ENCODE measurements around the gene FMNL1.

Gene FMNL1

GRCh38 chr17:45177563-45177962 is 44.1 kb upstream of the FMNL1 start:
- Histone ChIP-seq H3K79me2 (ENCODE audit: insufficient read depth, low read depth) (no peaks in the 10 kb centered on the region), H3K27ac (no peak overlapping the region), H3K4me2 (no peak overlapping the region), H3K36me3 (ENCODE audit: insufficient read depth) (no peaks in the 10 kb centered on the region), H4K20me1 (ENCODE audit: insufficient read depth) (no peaks in the 10 kb centered on the region), H3K4me3 (IDR thresholded peaks at IDR 0.05; ENCODE audit: insufficient read depth, low read depth, low read length) (no peak overlapping the region), H2AFZ (ENCODE audit: low read depth) (no peak overlapping the region), H3K27me3 (ENCODE audit: insufficient read depth, low read depth) (no peaks in the 10 kb centered on the region), H3K4me1 (ENCODE audit: low read depth, poor library complexity, severe bottlenecking) (peaks cover 12% of the 10 kb centered on the region), H3K9ac (no peak overlapping the region)
- TF ChIP-seq CTCF (conservative IDR thresholded peaks at IDR 0.05; ENCODE audit: low read depth, low read length): no peak

GRCh38 chr17:45184144-45184543 is 37.5 kb upstream of the FMNL1 start:
- H3K36me3 ChIP-seq (ENCODE audit: insufficient read depth): no peaks in the 10 kb centered on the region
- no peak overlapping the region for H3K4me3 ChIP-seq (IDR thresholded peaks at IDR 0.05; ENCODE audit: insufficient read depth, low read depth, low read length)
- no peak overlapping the region for H3K4me2 ChIP-seq
- no peak overlapping the region for H3K27ac ChIP-seq
- no peaks in the 10 kb centered on the region for H3K79me2 ChIP-seq (ENCODE audit: insufficient read depth, low read depth)
- no peak for TF ChIP-seq CTCF (conservative IDR thresholded peaks at IDR 0.05; ENCODE audit: low read depth, low read length)
- H3K27me3 ChIP-seq (ENCODE audit: insufficient read depth, low read depth): no peaks in the 10 kb centered on the region
- no peak overlapping the region for H2AFZ ChIP-seq (ENCODE audit: low read depth)
- H3K9ac ChIP-seq: no peak overlapping the region
- H4K20me1 ChIP-seq (ENCODE audit: insufficient read depth): no peaks in the 10 kb centered on the region
- H3K4me1 ChIP-seq (ENCODE audit: low read depth, poor library complexity, severe bottlenecking): no peaks in the 10 kb centered on the region

- Histone ChIP-seq H3K4me3 (IDR thresholded peaks at IDR 0.05; ENCODE audit: insufficient read depth, low read depth, low read length) (no peak overlapping the region), H3K79me2 (ENCODE audit: insufficient read depth, low read depth) (no peaks in the 10 kb centered on the region), H3K27me3 (ENCODE audit: insufficient read depth, low read depth) (no peaks in the 10 kb centered on the region), H3K27ac (no peak overlapping the region), H2AFZ (ENCODE audit: low read depth) (no peak overlapping the region), H3K36me3 (ENCODE audit: insufficient read depth) (no peaks in the 10 kb centered on the region), H3K4me1 (ENCODE audit: low read depth, poor library complexity, severe bottlenecking) (no peaks in the 10 kb centered on the region), H3K9ac (no peak overlapping the region), H3K4me2 (no peak overlapping the region), H4K20me1 (ENCODE audit: insufficient read depth) (no peaks in the 10 kb centered on the region)
- TF ChIP-seq CTCF (conservative IDR thresholded peaks at IDR 0.05; ENCODE audit: low read depth, low read length): no peak
Observed at GRCh38 chr17:45186801-45187354, 34.8 kb upstream of the FMNL1 start.

GRCh38 chr17:45189009-45189408 is 32.7 kb upstream of the FMNL1 start:
- H3K79me2 ChIP-seq (ENCODE audit: insufficient read depth, low read depth): no peaks in the 10 kb centered on the region
- H3K9ac ChIP-seq: no peak overlapping the region
- H3K4me3 ChIP-seq (IDR thresholded peaks at IDR 0.05; ENCODE audit: insufficient read depth, low read depth, low read length): no peak overlapping the region
- H4K20me1 ChIP-seq (ENCODE audit: insufficient read depth): no peaks in the 10 kb centered on the region
- no peak overlapping the region for H2AFZ ChIP-seq (ENCODE audit: low read depth)
- H3K4me2 ChIP-seq: no peak overlapping the region
- no peaks in the 10 kb centered on the region for H3K36me3 ChIP-seq (ENCODE audit: insufficient read depth)
- no peak overlapping the region for H3K27ac ChIP-seq
- H3K4me1 ChIP-seq (ENCODE audit: low read depth, poor library complexity, severe bottlenecking): no peaks in the 10 kb centered on the region
- no peaks in the 10 kb centered on the region for H3K27me3 ChIP-seq (ENCODE audit: insufficient read depth, low read depth)
- TF ChIP-seq CTCF (conservative IDR thresholded peaks at IDR 0.05; ENCODE audit: low read depth, low read length): no peak

Measured in KMS-11 (cell line).